K562 (cell line): Measurements from ENCODE around the gene HEXIM2. TPM values are rescaled to one million over a fixed set of nuclear protein-coding genes. Genes with fewer than 3 reads are reported as not detected.

Experiments
- ATAC-seq: fragments of 200-7000 bp; cut with Tn5 transposase; 3 replicates; pipeline ENCODE4 v1.9.1; 2020; ENCODE audit warnings: moderate library complexity
- BruUV-seq: library from RNA; stranded (reverse); fragments of 400-500 nt; replicated peaks from 2 replicates; lab custom pipeline; 2021; lab: Mats Ljungman, UMichigan
- CTCF ChIA-PET: fragments of 300-600 bp; formaldehyde crosslinking; extraction: SDS; loops from one replicate; lab custom pipeline; 2021; ENCODE audit warnings: low intra/inter-chr PET ratio; lab: Yijun Ruan, JAX
- POLR2A ChIA-PET: fragments of 300-600, 350-650 bp; sonication (Branson Sonifier 250); formaldehyde crosslinking; extraction: SDS; loops from one replicate; lab custom pipeline; 2021; ENCODE audit warnings: antibody characterized with exemption, inconsistent platforms; lab: Yijun Ruan, JAX
- DNase-seq, 4 experiments: peaks; one replicate each; pipeline versions ENCODE4 v3.0.0 to v3.0.0-alpha.2; 2011 to 2018; ENCODE audit warnings: low spot score in 3 of 4, mixed read lengths in 3 of 4; ENCODE audit errors: extremely low read depth in 1 of 4
- FAIRE-seq: peaks from 2 replicates; lab custom pipeline; 2011; peaks lifted over from hg19 to GRCh38; lab: Jason Lieb, UNC
- H2AFZ ChIP-seq: 2 replicates; pipeline ENCODE4 v1.6.0; 2011; ENCODE audit warnings: low read depth, low read length, control low read depth, inconsistent platforms
- H3K27ac ChIP-seq: fragments of 200-600 bp; 3 replicates; pipeline ENCODE4 v1.8.0; 2011; ENCODE audit warnings: low read depth, mild to moderate bottlenecking, control low read depth, inconsistent platforms, low read length, moderate library complexity, mixed read lengths; ENCODE audit errors: extremely low read depth
- H3K27me3 ChIP-seq, 2 experiments: fragments of 300-600 bp in 1 of 2; 2 replicates in 1 of 2; 3 replicates in 1 of 2; pipeline versions ENCODE4 v1.6.0 to v1.8.0; 2011; ENCODE audit warnings: inconsistent platforms in 2 of 2, low read length in 2 of 2, mild to moderate bottlenecking in 1 of 2, mixed read lengths in 1 of 2, moderate library complexity in 1 of 2; ENCODE audit not compliant: control insufficient read depth in 2 of 2, insufficient read depth in 2 of 2
- H3K36me3 ChIP-seq: fragments of 300-600 bp; 3 replicates; pipeline ENCODE4 v1.8.0; 2011; ENCODE audit warnings: mild to moderate bottlenecking, low read length, inconsistent platforms; ENCODE audit not compliant: control insufficient read depth, insufficient read depth
- H3K4me1 ChIP-seq, 2 experiments: fragments of 200-600 bp in 1 of 2; replicated peaks in 1 of 2; 2 replicates in 1 of 2; 3 replicates in 1 of 2; pipeline versions ENCODE4 v1.5.1 to v1.8.0; 2011; ENCODE audit warnings: inconsistent platforms in 2 of 2, low read length in 2 of 2, mild to moderate bottlenecking in 1 of 2, mixed read lengths in 1 of 2, moderate library complexity in 1 of 2; ENCODE audit not compliant: control insufficient read depth in 2 of 2, insufficient read depth in 2 of 2
- H3K4me2 ChIP-seq: 2 replicates; pipeline ENCODE4 v1.6.1; 2011; ENCODE audit warnings: low read length, control low read depth, inconsistent platforms, mixed read lengths; ENCODE audit not compliant: insufficient read depth
- H3K4me3 ChIP-seq: fragments of 200-600 bp; sonication (generic), shearing (Covaris generic); 2 replicates; pipeline ENCODE4 v1.5.1; 2016; ENCODE audit warnings: control low read depth, inconsistent platforms
- H3K79me2 ChIP-seq: fragments of 200-600 bp; 3 replicates; pipeline ENCODE4 v1.8.0; 2011; ENCODE audit warnings: low read length, inconsistent platforms; ENCODE audit not compliant: control insufficient read depth, insufficient read depth
- H3K9ac ChIP-seq, 2 experiments: 2 replicates each; pipeline versions ENCODE4 v1.6.0 to v1.6.1; 2011; ENCODE audit warnings: low read depth in 2 of 2, low read length in 2 of 2, control low read depth in 1 of 2, inconsistent platforms in 1 of 2, mild to moderate bottlenecking in 1 of 2, mixed read lengths in 1 of 2; ENCODE audit not compliant: insufficient read depth in 1 of 2
- H3K9me1 ChIP-seq: one replicate; pipeline ENCODE4 v1.6.0; 2011; ENCODE audit warnings: inconsistent platforms, mild to moderate bottlenecking, low read length, moderate library complexity; ENCODE audit not compliant: control insufficient read depth, insufficient read depth
- H3K9me3 ChIP-seq: replicated peaks from 2 replicates; pipeline ENCODE4 v1.5.1; 2011; ENCODE audit warnings: low read depth, low read length, inconsistent platforms; ENCODE audit not compliant: control insufficient read depth, insufficient read depth
- H4K20me1 ChIP-seq: replicated peaks from 2 replicates; pipeline ENCODE4 v1.6.1; 2011; ENCODE audit warnings: low read length, inconsistent platforms, mixed read lengths; ENCODE audit not compliant: control insufficient read depth, insufficient read depth
- ZFX ChIP-seq: sonication (generic); formaldehyde crosslinking; IDR thresholded peaks from 2 replicates; pipeline ENCODE4 v1.8.0; 2022; ENCODE audit warnings: mild to moderate bottlenecking, missing genetic modification reagents, moderate library complexity
- WGBS: fragments of 100-300 bp; shearing (Covaris generic); methylation state at CpG from one replicate; pipeline ENCODE4 v1.1.6; 2016; ENCODE audit warnings: low coverage, mixed read lengths; ENCODE audit not compliant: insufficient coverage; ENCODE audit errors: missing lambda C conversion rate; 5-methylcytosine and 5-hydroxymethylcytosine counted together
- in situ Hi-C: fragments of 300-500 bp; cut with MboI; formaldehyde crosslinking; loops from 4 replicates; pipeline ENCODE4 v1.15.0; 2018; ENCODE audit warnings: inconsistent platforms, mixed read lengths
- intact Hi-C: fragments of 100-400 bp; cut with micrococcal nuclease; formaldehyde crosslinking; loops from 2 replicates; pipeline ENCODE4 v1.14.2; 2022
- polyA plus RNA-seq, 8 experiments: library from polyadenylated mRNA; depleted of rRNA in 4 of 8; stranded (reverse) in 5 of 8; unstranded in 3 of 8; fragments of >200 nt; fragmentation: Nextera tagmentation in 2 of 8; fragmentation: Illumina TruSeq in 1 of 8; extraction: Ambion mirVana in 2 of 8; extraction: Trizol in 1 of 8; gene quantifications; 2 replicates each; pipeline versions ENCODE4 v1.2.1 to v1.2.3, GENCODE V29; 2011 to 2014; ENCODE audit warnings: inconsistent platforms in 1 of 8, missing spikeins in 1 of 8
- total RNA-seq, 7 experiments: library from RNA; depleted of rRNA in 6 of 7; stranded (reverse); fragments of >200 nt in 6 of 7; fragmentation: Illumina TruSeq in 2 of 7; extraction: Trizol in 2 of 7; gene quantifications; 2 replicates each; pipeline versions ENCODE4 v1.2.1 to v1.2.3, GENCODE V29; 2011 to 2021; ENCODE audit warnings: low replicate concordance in 1 of 7
- TF ChIP-seq, protein P1 (sequence below): IDR thresholded peaks from 2 replicates; pipeline ENCODE4 v1.6.1; 2011; ENCODE audit warnings: borderline replicate concordance, low read depth, mild to moderate bottlenecking, moderate library complexity, low read length; ENCODE audit not compliant: insufficient read depth, poor library complexity, severe bottlenecking

The HEXIM2 gene
- total and polyA plus RNA-seq, 9 of the 15 experiments (the other 6 are each of a cell fraction or from before 2014, with no cell fraction given) = 0.69 to 3.4 (median 1.1) TPM; not detected in 2

- no peak overlapping the region for H3K4me2 ChIP-seq
- no peaks in the 10 kb centered on the region for H3K9me1 ChIP-seq
- H3K9ac ChIP-seq = peak overlapping the region in 1 of 2 experiments; percentile 30; a peak in 2 of 4 replicates
- H3K27me3 ChIP-seq = no peaks in the 10 kb centered on the region
- no peak for ATAC-seq
- H3K4me3 ChIP-seq = no peak overlapping the region
- FAIRE-seq = no peak
- CTCF ChIA-PET = interaction anchor here (1.1 to 1.6 kb wide), 2 partner anchors 31 to 350 kb away, joined by 3 to 5 read pairs; no protein-coding TSS in a partner anchor
- POLR2A ChIA-PET = interaction anchor here (5.2 kb wide), 1 partner anchor 19 kb away, joined by 48 read pairs; the partner anchor contains the start of gene HEXIM1
- no peaks in the 10 kb centered on the region for H3K79me2 ChIP-seq
- H3K9me3 ChIP-seq = no peaks in the 10 kb centered on the region; the same call in 1 of the 2 replicates
- H3K36me3 ChIP-seq = no peaks in the 10 kb centered on the region
- no peak overlapping the region for H2AFZ ChIP-seq
- WGBS = 61% methylated on average over 13 of the region's 13 CpGs
- intact Hi-C loops (loop anchor here (5.0 to 10.0 kb wide), 2 partner anchors 115 to 353 kb away; no protein-coding TSS in a partner anchor), in situ Hi-C loops (no loop called here)
- peaks cover 26 to 52% of the 10 kb centered on the region in 2 experiments; a peak in 4 of 5 replicates for H3K4me1 ChIP-seq
- no TSS peak for BruUV-seq
- TF ChIP-seq ZFX (CRISPR knock-in tag) = 0 out of 2 replicates have a peak, but pooled peaks have one; percentile 18
- TF ChIP-seq, protein P1, sequence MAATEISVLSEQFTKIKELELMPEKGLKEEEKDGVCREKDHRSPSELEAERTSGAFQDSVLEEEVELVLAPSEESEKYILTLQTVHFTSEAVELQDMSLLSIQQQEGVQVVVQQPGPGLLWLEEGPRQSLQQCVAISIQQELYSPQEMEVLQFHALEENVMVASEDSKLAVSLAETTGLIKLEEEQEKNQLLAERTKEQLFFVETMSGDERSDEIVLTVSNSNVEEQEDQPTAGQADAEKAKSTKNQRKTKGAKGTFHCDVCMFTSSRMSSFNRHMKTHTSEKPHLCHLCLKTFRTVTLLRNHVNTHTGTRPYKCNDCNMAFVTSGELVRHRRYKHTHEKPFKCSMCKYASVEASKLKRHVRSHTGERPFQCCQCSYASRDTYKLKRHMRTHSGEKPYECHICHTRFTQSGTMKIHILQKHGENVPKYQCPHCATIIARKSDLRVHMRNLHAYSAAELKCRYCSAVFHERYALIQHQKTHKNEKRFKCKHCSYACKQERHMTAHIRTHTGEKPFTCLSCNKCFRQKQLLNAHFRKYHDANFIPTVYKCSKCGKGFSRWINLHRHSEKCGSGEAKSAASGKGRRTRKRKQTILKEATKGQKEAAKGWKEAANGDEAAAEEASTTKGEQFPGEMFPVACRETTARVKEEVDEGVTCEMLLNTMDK = no peak
- TF ChIP-seq, all 486 proteins: peak for 1
- DNase-seq = no peak
- no peak overlapping the region for H3K27ac ChIP-seq
- H4K20me1 ChIP-seq = peaks cover 6% of the 10 kb centered on the region; the same call in 1 of the 2 replicates
These were observed 31.6 kb upstream of the HEXIM2 start for GRCh38 chr17:45129940-45130680.
